A673 (cell line): Measurements from ENCODE around the gene SPATA25. TPM values are rescaled to one million over a fixed set of nuclear protein-coding genes. Genes with fewer than 3 reads are reported as not detected.

Experiments
- BruUV-seq: library from RNA; stranded (reverse); fragments of 400-500 nt; replicated peaks from 2 replicates; lab custom pipeline; 2021; lab: Mats Ljungman, UMichigan
- CTCF ChIA-PET: fragments of 300-600 bp; sonication (Branson Sonifier 250); formaldehyde crosslinking; loops from one replicate; lab custom pipeline; 2022; ENCODE audit warnings: antibody characterized with exemption; lab: Charles Lee
- POLR2A ChIA-PET: fragments of 300-600 bp; sonication (Branson Sonifier 250); formaldehyde crosslinking; loops from one replicate; lab custom pipeline; 2022; ENCODE audit warnings: antibody characterized with exemption; ENCODE audit not compliant: low non-redundant PET; lab: Charles Lee
- DNase-seq: peaks from one replicate; pipeline ENCODE4 v3.0.0-alpha.2; 2015; ENCODE audit warnings: low spot score
- H3K27ac ChIP-seq: fragments of 200-600 bp; sonication (generic); 2 replicates; pipeline ENCODE4 v1.5.1; 2016; ENCODE audit warnings: mixed run types, low read depth, mild to moderate bottlenecking, mixed read lengths, antibody characterized with exemption, low read length; ENCODE audit not compliant: poor library complexity, severe bottlenecking
- H3K27me3 ChIP-seq: fragments of 200-600 bp; sonication (generic); replicated peaks from 2 replicates; pipeline ENCODE4 v1.6.1; 2017; ENCODE audit warnings: mixed run types, low read depth, mild to moderate bottlenecking, mixed read lengths, antibody characterized with exemption, low read length; ENCODE audit not compliant: insufficient read depth, poor library complexity
- H3K36me3 ChIP-seq: fragments of 200-600 bp; sonication (generic); 2 replicates; pipeline ENCODE4 v1.6.1; 2016; ENCODE audit warnings: mixed run types, mild to moderate bottlenecking, mixed read lengths, antibody characterized with exemption, low read length; ENCODE audit not compliant: insufficient read depth, poor library complexity, severe bottlenecking
- H3K4me1 ChIP-seq: fragments of 200-600 bp; sonication (generic); 2 replicates; pipeline ENCODE4 v1.6.1; 2017; ENCODE audit warnings: mixed run types, mild to moderate bottlenecking, mixed read lengths, antibody characterized with exemption, low read length; ENCODE audit not compliant: insufficient read depth, poor library complexity, severe bottlenecking
- H3K4me3 ChIP-seq: fragments of 200-600 bp; sonication (generic); 2 replicates; pipeline ENCODE4 v1.5.1; 2016; ENCODE audit warnings: low read depth, mixed run types, mild to moderate bottlenecking, mixed read lengths, low read length; ENCODE audit not compliant: poor library complexity, severe bottlenecking
- H3K9me3 ChIP-seq: fragments of 200-600 bp; sonication (generic); 2 replicates; pipeline ENCODE4 v1.6.1; 2016; ENCODE audit warnings: mixed run types, low read depth, mild to moderate bottlenecking, mixed read lengths, antibody characterized with exemption, low read length; ENCODE audit not compliant: poor library complexity, severe bottlenecking
- CTCF ChIP-seq: fragments of 300-800, 200-600 bp; sonication (generic); conservative IDR thresholded peaks from 2 replicates; pipeline ENCODE4 v1.5.1; 2017; ENCODE audit warnings: low read depth, mild to moderate bottlenecking, antibody characterized with exemption, low read length, moderate library complexity, mixed read lengths
- EZH2 ChIP-seq: fragments of 200-600 bp; sonication (generic); IDR thresholded peaks from 2 replicates; pipeline ENCODE4 v1.6.1; 2017; ENCODE audit warnings: borderline replicate concordance, low read depth, mild to moderate bottlenecking, mixed read lengths, antibody characterized with exemption, low read length; ENCODE audit not compliant: poor library complexity, severe bottlenecking
- intact Hi-C: fragments of 100-400 bp; cut with micrococcal nuclease; formaldehyde crosslinking; loops from one replicate; pipeline ENCODE4 v1.10.0; 2022; ENCODE audit not compliant: unreplicated experiment
- total RNA-seq: library from RNA; stranded (reverse); gene quantifications from 2 replicates; pipeline ENCODE4 v1.2.3, GENCODE V29; 2021

Gene SPATA25
- total RNA-seq, 1 experiment from 2014 or later = 1.9 TPM

GRCh38 chr20:45852326-45852725 is 35.1 kb downstream of the SPATA25 start:
- no peak for TF ChIP-seq EZH2
- TF ChIP-seq CTCF = no peak
- Histone ChIP-seq H3K4me3 (no peak overlapping the region), H3K27ac (no peak overlapping the region), H3K27me3 (no peaks in the 10 kb centered on the region), H3K9me3 (no peaks in the 10 kb centered on the region), H3K4me1 (peaks cover 5% of the 10 kb centered on the region), H3K36me3 (peaks cover 6% of the 10 kb centered on the region)
- intact Hi-C loops = no loop called here
- POLR2A ChIA-PET = no interaction called here
- BruUV-seq = no TSS peak
- CTCF ChIA-PET = interaction anchor here (0.6 kb wide), 1 partner anchor 9 kb away, joined by 4 read pairs; no protein-coding TSS in a partner anchor
- no peak for DNase-seq

- intact Hi-C loops = no loop called here
- no peaks in the 10 kb centered on the region for H3K9me3 ChIP-seq
- H3K4me1 ChIP-seq = peaks cover 5% of the 10 kb centered on the region
- no peak overlapping the region for H3K4me3 ChIP-seq
- no peak for DNase-seq
- CTCF ChIA-PET = no interaction called here
- POLR2A ChIA-PET = no interaction called here
- no peak overlapping the region for H3K27ac ChIP-seq
- peaks cover 6% of the 10 kb centered on the region for H3K36me3 ChIP-seq
- no peaks in the 10 kb centered on the region for H3K27me3 ChIP-seq
- TF ChIP-seq EZH2 (no peak), CTCF (no peak)
- BruUV-seq = no TSS peak
These were observed 35.9 kb downstream of the SPATA25 start for GRCh38 chr20:45851501-45851900.

- Histone ChIP-seq H3K27me3 (no peaks in the 10 kb centered on the region), H3K36me3 (peaks cover 6% of the 10 kb centered on the region), H3K4me1 (peaks cover under 1% of the 10 kb centered on the region), H3K9me3 (no peaks in the 10 kb centered on the region), H3K4me3 (no peak overlapping the region), H3K27ac (no peak overlapping the region)
- no peak for DNase-seq
- BruUV-seq = no TSS peak
- intact Hi-C loops = no loop called here
- CTCF ChIA-PET = no interaction called here
- TF ChIP-seq CTCF (no peak), EZH2 (no peak)
- POLR2A ChIA-PET = no interaction called here
These were observed 36.5 kb downstream of the SPATA25 start for GRCh38 chr20:45850926-45851325.
